Chondrocyte (in vitro differentiated cells): ENCODE data around the gene PCDHGA7. TPM values are rescaled to one million over a fixed set of nuclear protein-coding genes. Genes with fewer than 3 reads are reported as not detected.
"Not testable (repeated sequence)": the region's sequence is repeated elsewhere in the genome, so short reads cannot be mapped to it uniquely, and the experiment has no call there.

Experiments used
- DNase-seq: peaks from one replicate; pipeline ENCODE4 v3.0.0; 2021; ENCODE audit warnings: mixed read lengths, low spot score
- H3K27ac Mint-ChIP-seq: one replicate; pipeline ENCODE4 v1.8.0; 2021; ENCODE audit warnings: mild to moderate bottlenecking, moderate library complexity, mixed read lengths; ENCODE audit not compliant: unreplicated experiment
- H3K27me3 Mint-ChIP-seq: 2 replicates; pipeline ENCODE4 v1.8.0; 2021; ENCODE audit warnings: low read depth, mixed read lengths
- H3K36me3 Mint-ChIP-seq: 2 replicates; pipeline ENCODE4 v1.8.0; 2021; ENCODE audit warnings: low read depth, mixed read lengths
- H3K4me1 Mint-ChIP-seq: 2 replicates; pipeline ENCODE4 v1.8.0; 2021; ENCODE audit warnings: low read depth, mild to moderate bottlenecking, mixed read lengths
- H3K4me3 Mint-ChIP-seq: one replicate; pipeline ENCODE4 v1.8.0; 2021; ENCODE audit warnings: mild to moderate bottlenecking, moderate library complexity, mixed read lengths; ENCODE audit not compliant: unreplicated experiment
- H3K9me3 Mint-ChIP-seq: 2 replicates; pipeline ENCODE4 v1.8.0; 2021; ENCODE audit warnings: low read depth, mixed read lengths
- total RNA-seq: library from RNA; stranded (reverse); gene quantifications from 3 replicates; pipeline ENCODE4 v1.2.1, GENCODE V29; 2021
- TF ChIP-seq, protein P1 (sequence below): fragments of 200-600 bp; sonication (generic); IDR thresholded peaks from 2 replicates; pipeline ENCODE4 v1.5.0; 2021; ENCODE audit warnings: antibody characterized with exemption, mild to moderate bottlenecking, moderate library complexity

PCDHGA7 gene
- total RNA-seq, 1 donor from 2014 or later, result 0.17 TPM

GRCh38 chr5:141399555-141400258 is 17.2 kb downstream of the PCDHGA7 start:
- Mint-ChIP-seq H3K9me3 (peaks cover 30% of the 10 kb centered on the region), H3K4me3 (no peak overlapping the region), H3K27me3 (no peaks in the 10 kb centered on the region), H3K36me3 (peaks cover 15% of the 10 kb centered on the region), H3K4me1 (no peaks in the 10 kb centered on the region), H3K27ac (no peak overlapping the region)
- peak; percentile 82 for DNase-seq
- TF ChIP-seq, protein P1, sequence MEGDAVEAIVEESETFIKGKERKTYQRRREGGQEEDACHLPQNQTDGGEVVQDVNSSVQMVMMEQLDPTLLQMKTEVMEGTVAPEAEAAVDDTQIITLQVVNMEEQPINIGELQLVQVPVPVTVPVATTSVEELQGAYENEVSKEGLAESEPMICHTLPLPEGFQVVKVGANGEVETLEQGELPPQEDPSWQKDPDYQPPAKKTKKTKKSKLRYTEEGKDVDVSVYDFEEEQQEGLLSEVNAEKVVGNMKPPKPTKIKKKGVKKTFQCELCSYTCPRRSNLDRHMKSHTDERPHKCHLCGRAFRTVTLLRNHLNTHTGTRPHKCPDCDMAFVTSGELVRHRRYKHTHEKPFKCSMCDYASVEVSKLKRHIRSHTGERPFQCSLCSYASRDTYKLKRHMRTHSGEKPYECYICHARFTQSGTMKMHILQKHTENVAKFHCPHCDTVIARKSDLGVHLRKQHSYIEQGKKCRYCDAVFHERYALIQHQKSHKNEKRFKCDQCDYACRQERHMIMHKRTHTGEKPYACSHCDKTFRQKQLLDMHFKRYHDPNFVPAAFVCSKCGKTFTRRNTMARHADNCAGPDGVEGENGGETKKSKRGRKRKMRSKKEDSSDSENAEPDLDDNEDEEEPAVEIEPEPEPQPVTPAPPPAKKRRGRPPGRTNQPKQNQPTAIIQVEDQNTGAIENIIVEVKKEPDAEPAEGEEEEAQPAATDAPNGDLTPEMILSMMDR, result no peak

DNA sequence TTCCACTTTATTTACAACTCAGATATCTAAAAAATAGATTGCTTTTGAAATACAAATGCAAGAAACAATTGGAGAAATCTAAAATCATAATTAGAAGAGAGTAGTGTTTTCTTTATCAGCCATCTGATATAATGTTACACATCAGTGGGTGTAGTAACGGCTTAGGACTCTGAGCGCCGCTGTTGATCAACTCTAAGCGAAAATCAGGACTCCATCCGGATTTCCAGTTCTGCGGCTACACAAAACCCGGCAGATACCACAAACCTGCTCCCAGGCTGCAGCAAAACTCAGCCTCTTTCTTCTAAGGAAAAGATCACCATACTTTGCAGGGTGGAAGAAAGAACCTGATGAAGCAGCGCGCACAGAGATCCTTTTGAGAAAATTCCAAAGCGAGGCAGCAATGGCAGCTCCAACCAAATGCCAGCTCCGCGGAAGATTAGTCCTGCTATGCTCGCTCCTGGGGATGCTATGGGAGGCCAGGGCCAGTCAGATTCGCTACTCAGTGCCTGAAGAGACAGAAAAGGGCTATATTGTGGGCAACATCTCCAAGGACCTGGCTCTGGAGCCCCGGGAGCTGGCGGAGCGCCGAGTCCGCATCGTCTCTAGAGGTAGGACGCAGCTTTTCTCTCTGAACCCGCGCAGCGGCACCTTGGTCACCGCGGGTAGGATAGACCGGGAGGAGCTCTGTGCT is 20.2 kb downstream of the PCDHGA7 start, which contains the start of gene PCDHGA9:
TSS of gene PCDHGA9 (plus strand) at position 226 of the 691 bp plus-strand sequence. CDS start at position 401, 175 bp downstream.
- no peaks in the 10 kb centered on the region for H3K27me3 Mint-ChIP-seq
- peaks cover 22% of the 10 kb centered on the region for H3K9me3 Mint-ChIP-seq

GRCh38 chr5:141403387-141403786 is 20.8 kb downstream of the PCDHGA7 start:
- Mint-ChIP-seq H3K4me1 (peaks cover 9% of the 10 kb centered on the region), H3K9me3 (peaks cover 25% of the 10 kb centered on the region), H3K27me3 (no peaks in the 10 kb centered on the region), H3K4me3 (no peak overlapping the region), H3K27ac (no peak overlapping the region), H3K36me3 (peaks cover 18% of the 10 kb centered on the region)
- TF ChIP-seq, protein P1, result no peak
- no peak for DNase-seq

More for the DNA sequence above, 20.2 kb downstream of the PCDHGA7 start, which contains the start of gene PCDHGA9:
- Mint-ChIP-seq H3K4me1 (peaks cover 4% of the 10 kb centered on the region), H3K27ac (no peak within 1 kb of the TSS), H3K36me3 (peaks cover 13% of the 10 kb centered on the region), H3K4me3 (no peak within 1 kb of the TSS)
- DNase-seq, result no peak
- TF ChIP-seq, protein P1, result peak; percentile 46

DNA sequence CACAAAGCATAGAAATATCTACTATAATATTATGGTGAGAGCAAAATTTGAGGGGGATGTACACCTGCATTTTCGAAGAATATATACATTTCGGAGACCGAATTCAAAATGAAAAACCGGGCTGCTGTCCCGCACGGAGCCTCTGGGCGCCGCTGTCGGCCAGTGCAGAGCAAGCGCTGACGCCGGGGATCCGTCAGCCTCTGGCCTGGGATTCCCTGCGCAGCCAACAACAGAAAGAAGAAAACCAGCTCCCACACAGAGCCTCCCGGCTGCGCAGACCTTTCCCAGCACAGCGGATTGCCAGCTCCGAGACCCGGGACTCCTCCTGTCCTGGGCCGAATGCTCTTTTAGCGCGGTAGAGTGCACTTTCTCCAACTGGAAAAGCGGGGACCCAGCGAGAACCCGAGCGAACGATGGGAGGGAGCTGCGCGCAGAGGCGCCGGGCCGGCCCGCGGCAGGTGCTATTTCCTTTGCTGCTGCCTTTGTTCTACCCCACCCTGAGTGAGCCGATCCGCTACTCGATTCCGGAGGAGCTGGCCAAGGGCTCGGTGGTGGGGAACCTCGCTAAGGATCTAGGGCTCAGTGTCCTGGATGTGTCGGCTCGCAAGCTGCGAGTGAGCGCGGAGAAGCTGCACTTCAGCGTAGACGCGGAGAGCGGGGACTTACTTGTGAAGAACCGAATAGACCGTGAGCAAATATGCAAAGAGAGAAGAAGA is 25.4 kb downstream of the PCDHGA7 start, which contains the start of gene PCDHGB6:
TSS of gene PCDHGB6 (plus strand) at position 232 of the 716 bp plus-strand sequence. CDS start at position 414, 182 bp downstream.
- not testable (repeated sequence) for H3K27me3 Mint-ChIP-seq, DNase-seq
- peaks cover 34% of the 10 kb centered on the region for H3K36me3 Mint-ChIP-seq
- peak within 1 kb of the TSS; percentile 93 for H3K4me3 Mint-ChIP-seq
- peaks cover 32% of the 10 kb centered on the region for H3K4me1 Mint-ChIP-seq
- peak within 1 kb of the TSS; percentile 98 for H3K27ac Mint-ChIP-seq
- TF ChIP-seq, protein P1, result peak; percentile 89
- H3K9me3 Mint-ChIP-seq, result peaks cover 27% of the 10 kb centered on the region
